Gastroesophageal sphincter (tissue), 3 donors: ENCODE data around the gene CCNC.

Experiments used
- POLR2A ChIP-seq, 2 donors: fragments of 450-650 bp; IDR thresholded peaks; one replicate each; pipeline ENCODE4 v1.6.1; 2017; ENCODE audit warnings: antibody characterized with exemption in 2 of 2, mild to moderate bottlenecking in 2 of 2, moderate library complexity in 1 of 2
- POLR2AphosphoS5 ChIP-seq: sonication (generic); formaldehyde crosslinking; IDR thresholded peaks from one replicate; pipeline ENCODE4 v1.6.1; 2017; ENCODE audit warnings: antibody characterized with exemption
- TF ChIP-seq, protein P1 (sequence below), 4 experiments: fragments of 200-600 bp in 2 of 4; fragments of 450-650 bp in 2 of 4; sonication (generic) in 1 of 4; IDR thresholded peaks; one replicate each; pipeline ENCODE4 v1.5.1; 2017 to 2019; ENCODE audit warnings: antibody characterized with exemption in 4 of 4, mild to moderate bottlenecking in 2 of 4, moderate library complexity in 2 of 4

DNA sequence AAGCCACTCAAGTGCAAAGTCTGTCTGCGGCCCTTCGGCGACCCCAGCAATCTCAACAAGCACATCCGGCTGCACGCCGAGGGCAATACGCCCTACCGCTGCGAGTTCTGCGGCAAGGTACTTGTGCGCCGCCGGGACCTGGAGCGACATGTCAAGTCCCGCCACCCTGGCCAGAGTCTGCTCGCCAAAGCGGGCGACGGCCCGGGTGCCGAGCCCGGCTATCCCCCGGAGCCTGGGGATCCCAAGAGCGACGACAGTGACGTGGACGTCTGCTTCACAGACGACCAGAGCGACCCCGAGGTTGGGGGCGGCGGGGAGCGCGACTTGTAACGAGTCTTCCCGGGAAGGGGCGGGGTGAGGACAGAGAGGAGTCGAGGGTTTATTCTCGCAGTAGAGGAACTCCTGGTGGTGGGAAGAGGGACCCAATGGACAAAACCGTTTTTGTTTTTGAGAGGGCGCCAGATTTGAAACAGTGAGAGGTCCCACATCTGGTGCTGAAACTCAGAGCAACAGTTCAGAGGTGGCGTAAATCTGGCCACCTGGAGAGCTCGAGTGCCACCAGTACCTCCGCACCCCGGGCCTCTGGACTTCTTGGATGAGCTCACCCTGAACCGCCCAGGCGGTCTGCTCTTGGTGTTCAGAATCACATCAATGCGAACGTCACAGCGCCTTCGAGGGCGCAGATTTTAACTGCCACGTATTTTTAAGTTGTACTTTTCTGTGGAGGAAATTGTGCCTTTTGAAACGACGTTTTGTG, 46.1 kb upstream of the CCNC start:
- TF ChIP-seq, protein P1, sequence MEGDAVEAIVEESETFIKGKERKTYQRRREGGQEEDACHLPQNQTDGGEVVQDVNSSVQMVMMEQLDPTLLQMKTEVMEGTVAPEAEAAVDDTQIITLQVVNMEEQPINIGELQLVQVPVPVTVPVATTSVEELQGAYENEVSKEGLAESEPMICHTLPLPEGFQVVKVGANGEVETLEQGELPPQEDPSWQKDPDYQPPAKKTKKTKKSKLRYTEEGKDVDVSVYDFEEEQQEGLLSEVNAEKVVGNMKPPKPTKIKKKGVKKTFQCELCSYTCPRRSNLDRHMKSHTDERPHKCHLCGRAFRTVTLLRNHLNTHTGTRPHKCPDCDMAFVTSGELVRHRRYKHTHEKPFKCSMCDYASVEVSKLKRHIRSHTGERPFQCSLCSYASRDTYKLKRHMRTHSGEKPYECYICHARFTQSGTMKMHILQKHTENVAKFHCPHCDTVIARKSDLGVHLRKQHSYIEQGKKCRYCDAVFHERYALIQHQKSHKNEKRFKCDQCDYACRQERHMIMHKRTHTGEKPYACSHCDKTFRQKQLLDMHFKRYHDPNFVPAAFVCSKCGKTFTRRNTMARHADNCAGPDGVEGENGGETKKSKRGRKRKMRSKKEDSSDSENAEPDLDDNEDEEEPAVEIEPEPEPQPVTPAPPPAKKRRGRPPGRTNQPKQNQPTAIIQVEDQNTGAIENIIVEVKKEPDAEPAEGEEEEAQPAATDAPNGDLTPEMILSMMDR (IDR thresholded peaks at IDR 0.05) = no peak
- TF ChIP-seq POLR2AphosphoS5 (no peak), POLR2A (IDR thresholded peaks at IDR 0.05) (no peak)
